H7 (cell line): ENCODE data around the gene SKOR1. TPM values are rescaled to one million over a fixed set of nuclear protein-coding genes. Genes with fewer than 3 reads are reported as not detected.

Experiments used
- DNase-seq: peaks from one replicate; pipeline ENCODE4 v3.0.0; 2012
- H3K27me3 ChIP-seq: 2 replicates; pipeline ENCODE4 v1.6.0; 2011; ENCODE audit warnings: mild to moderate bottlenecking, low read length; ENCODE audit not compliant: control insufficient read depth, insufficient read depth
- H3K36me3 ChIP-seq: replicated peaks from 2 replicates; pipeline ENCODE4 v1.5.1; 2011; ENCODE audit warnings: low read length; ENCODE audit not compliant: control insufficient read depth, insufficient read depth
- H3K4me3 ChIP-seq: 2 replicates; pipeline ENCODE4 v1.5.1; 2011; ENCODE audit warnings: low read depth, mild to moderate bottlenecking, control low read depth, low read length, moderate library complexity; ENCODE audit not compliant: insufficient read depth
- total RNA-seq: library from RNA; depleted of rRNA; stranded (reverse); fragments of >200 nt; shearing (Covaris generic); gene quantifications from 2 replicates; pipeline ENCODE4 v1.2.3, GENCODE V29; 2014

SKOR1 gene
- total RNA-seq, 1 experiment from 2014 or later = not detected

GRCh38 chr15:67828278-67828968, 3.1 kb downstream of the SKOR1 start:
- Histone ChIP-seq H3K36me3 (no peaks in the 10 kb centered on the region), H3K4me3 (no peak overlapping the region; the same call in 1 of the 2 replicates), H3K27me3 (peaks cover 99% of the 10 kb centered on the region)
- peak; percentile 65 for DNase-seq

- Histone ChIP-seq H3K36me3 (no peaks in the 10 kb centered on the region), H3K27me3 (peaks cover 99% of the 10 kb centered on the region), H3K4me3 (no peak overlapping the region; the same call in 1 of the 2 replicates)
- DNase-seq = peak; percentile 68
Measured at GRCh38 chr15:67828969-67829646, 3.8 kb downstream of the SKOR1 start.

- Histone ChIP-seq H3K36me3 (no peaks in the 10 kb centered on the region), H3K4me3 (peak overlapping the region; percentile 5; the same call in 1 of the 2 replicates), H3K27me3 (peaks cover 99% of the 10 kb centered on the region)
- DNase-seq = peak; percentile 72
Measured at GRCh38 chr15:67829647-67830504, 4.6 kb downstream of the SKOR1 start.

DNA sequence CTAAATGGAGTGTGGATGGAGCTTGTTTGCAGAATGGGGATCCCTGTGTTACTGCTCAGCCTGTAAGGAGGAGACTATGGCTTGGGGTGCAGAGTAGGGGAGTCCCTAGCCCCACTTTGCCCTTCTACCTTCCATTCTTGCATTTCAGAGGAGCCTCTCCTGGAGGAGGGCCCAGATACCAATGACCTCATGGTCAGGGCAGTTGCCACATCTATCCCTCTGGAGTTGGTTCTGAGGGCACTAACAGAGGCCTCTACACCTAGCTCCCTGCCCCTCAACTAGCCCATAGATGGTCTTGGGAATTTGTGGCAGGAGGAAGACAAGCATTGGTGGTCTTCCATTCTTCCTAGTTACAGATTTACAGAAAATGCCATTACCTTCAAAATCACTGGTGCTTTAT, 6.1 kb downstream of the SKOR1 start:
- DNase-seq = peak; percentile 26
- Histone ChIP-seq H3K36me3 (no peaks in the 10 kb centered on the region), H3K4me3 (no peak overlapping the region), H3K27me3 (peaks cover 99% of the 10 kb centered on the region)

DNA sequence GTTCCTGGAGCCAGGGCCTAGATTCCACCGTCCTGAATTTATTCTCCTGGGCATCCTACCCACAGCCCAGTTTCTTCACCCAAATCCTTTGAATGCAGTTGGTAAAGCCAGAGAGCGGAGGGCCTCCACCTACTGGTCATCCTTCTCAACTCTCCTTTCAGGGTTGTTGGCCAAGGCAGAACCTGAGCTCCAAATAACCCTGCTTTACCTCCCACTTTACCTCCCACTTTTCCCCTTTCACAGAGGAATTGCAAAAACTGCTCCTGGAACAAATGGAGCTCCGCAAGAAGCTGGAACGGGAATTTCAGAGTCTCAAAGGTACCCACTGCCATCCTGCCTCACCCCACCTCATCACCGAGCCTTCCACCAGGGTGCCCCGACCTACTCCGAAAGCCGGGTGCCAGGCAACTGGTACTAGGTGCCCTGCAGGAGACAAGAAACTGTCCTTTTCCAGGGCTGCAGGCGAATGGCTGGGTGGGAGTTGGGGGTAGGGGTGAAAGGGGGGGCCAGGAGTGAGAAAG, 6.8 kb downstream of the SKOR1 start:
- DNase-seq = peak; percentile 78
- H3K4me3 ChIP-seq = no peak overlapping the region

GRCh38 chr15:67832897-67833709, 7.8 kb downstream of the SKOR1 start:
- Histone ChIP-seq H3K4me3 (peak overlapping the region; percentile 45), H3K27me3 (peaks cover 98% of the 10 kb centered on the region), H3K36me3 (no peaks in the 10 kb centered on the region)
- peak; percentile 83 for DNase-seq

More for the DNA sequence above, 6.8 kb downstream of the SKOR1 start:
- H3K36me3 ChIP-seq = no peaks in the 10 kb centered on the region
- peaks cover 98% of the 10 kb centered on the region for H3K27me3 ChIP-seq

DNA sequence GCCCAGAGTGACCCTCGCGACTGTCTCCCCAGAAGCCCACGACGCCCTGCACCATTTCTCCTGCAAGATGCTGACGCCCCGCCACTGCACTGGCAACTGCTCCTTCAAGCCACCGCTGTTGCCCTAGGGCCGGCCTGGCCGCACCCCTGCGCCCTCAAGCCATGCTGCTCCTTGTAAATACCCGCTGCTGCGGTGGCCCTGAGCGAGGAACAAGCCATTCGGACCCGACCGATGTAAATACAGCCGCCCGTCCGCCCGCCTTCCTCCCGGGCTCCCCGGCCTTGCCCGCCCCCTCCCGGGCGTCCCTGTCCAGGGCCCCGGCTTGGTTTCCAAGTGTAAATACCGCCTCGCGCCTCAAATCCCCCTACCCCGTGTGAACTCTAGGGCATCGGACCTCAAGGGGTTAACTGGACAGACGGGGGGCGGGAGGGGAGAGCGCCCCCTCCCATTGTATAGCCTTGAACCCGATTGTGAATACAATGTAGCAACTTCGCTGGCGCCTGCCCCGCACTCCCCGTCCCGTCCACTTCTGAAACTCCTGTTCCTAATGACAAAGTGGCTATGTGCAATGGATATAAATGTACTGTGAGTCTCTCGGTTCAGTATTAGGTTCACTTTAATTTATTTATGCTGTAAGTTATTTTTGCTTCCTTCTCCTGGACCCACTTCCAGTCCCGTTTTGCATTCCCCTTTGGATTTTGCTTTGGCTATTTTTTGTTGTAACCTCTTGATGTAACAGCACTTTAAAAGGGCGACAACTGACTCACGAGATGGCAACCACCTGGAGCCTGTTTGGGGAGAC, 8.6 kb downstream of the SKOR1 start:
- DNase-seq = peak; percentile 92
- Histone ChIP-seq H3K27me3 (peaks cover 98% of the 10 kb centered on the region), H3K4me3 (peak overlapping the region; percentile 45)

DNA sequence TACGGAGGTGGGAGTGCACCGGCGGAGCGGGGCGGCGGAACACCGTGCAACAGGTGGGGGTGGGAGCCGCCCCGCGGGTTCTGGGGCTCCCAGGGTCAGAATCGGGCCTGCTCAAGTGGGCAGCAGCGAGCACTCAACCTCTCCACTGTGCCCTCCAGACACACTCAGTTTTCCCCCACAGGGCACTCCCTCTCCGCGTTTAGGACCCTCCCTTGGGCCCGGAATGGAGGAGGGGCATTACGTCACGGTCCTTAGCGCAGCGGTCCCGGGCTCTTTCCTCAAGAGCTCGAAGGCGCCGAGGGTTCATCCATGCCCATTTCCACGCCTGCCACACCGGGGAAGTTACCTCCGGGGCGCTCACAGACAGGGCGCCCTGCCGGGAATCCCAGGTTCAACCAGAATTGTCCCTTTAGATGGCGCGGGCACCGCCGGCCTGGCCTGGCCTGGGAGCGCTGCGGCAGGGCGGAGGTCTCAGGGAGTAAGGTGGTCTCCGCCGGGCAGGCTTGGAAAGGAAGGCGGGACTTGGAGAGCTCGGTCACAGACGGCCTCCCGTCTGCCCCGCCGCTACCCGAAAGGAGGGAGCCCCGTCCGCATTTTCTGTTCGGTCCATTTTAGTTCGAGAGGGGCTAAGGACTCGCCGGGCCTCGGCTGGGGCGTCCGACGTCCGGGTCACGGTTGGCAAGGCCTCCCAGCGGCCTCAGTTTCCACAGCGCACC, 9.4 kb downstream of the SKOR1 start:
- peak; percentile 83 for DNase-seq
- H3K36me3 ChIP-seq = no peaks in the 10 kb centered on the region
- peaks cover 92% of the 10 kb centered on the region for H3K27me3 ChIP-seq
- peak overlapping the region; percentile 45 for H3K4me3 ChIP-seq

More for the DNA sequence above, 8.6 kb downstream of the SKOR1 start:
- H3K36me3 ChIP-seq = no peaks in the 10 kb centered on the region

GRCh38 chr15:67835297-67836133, 10.2 kb downstream of the SKOR1 start:
- DNase-seq = peak; percentile 82
- H3K4me3 ChIP-seq = peak overlapping the region; percentile 45
- no peaks in the 10 kb centered on the region for H3K36me3 ChIP-seq
- H3K27me3 ChIP-seq = peaks cover 85% of the 10 kb centered on the region

DNA sequence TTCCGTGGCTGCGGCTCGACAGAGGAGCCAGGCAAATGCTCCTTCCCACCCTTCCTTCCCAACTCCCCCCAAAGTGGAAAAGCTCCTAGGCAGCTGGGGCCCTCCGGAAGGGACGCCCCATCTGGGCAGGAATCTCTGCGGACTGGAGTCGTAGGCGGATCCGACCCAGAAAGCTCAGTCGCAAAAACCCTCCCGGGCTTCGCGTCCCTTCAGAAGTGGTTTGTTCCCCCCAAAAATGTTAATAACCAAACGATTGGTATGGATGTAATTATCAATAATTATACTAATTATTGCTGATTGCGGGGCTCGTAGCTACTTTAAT, 10.8 kb downstream of the SKOR1 start:
- no peaks in the 10 kb centered on the region for H3K36me3 ChIP-seq
- peaks cover 81% of the 10 kb centered on the region for H3K27me3 ChIP-seq
- H3K4me3 ChIP-seq = peak overlapping the region; percentile 45
- peak; percentile 78 for DNase-seq

DNA sequence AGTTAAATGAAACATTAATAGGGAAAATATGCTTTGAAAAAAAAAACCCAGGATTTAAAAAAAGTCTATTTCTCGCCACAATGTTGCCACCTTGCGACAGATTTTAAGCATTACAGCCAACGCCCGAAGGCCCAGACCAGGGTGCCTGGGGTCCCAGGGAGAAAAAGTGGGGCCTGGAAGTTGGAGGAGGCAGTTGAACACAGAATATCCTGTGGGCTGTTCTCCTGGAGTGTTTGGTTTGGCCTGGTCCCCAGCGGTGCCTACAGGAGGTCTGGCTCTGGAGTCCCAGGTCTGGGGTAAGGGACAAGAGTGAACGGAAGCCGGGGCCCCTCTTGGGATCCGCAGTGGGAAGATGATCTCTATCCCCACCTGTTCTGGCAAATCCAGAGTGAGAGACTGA, 11.2 kb downstream of the SKOR1 start:
- no peak overlapping the region for H3K4me3 ChIP-seq
- DNase-seq = peak; percentile 85

DNA sequence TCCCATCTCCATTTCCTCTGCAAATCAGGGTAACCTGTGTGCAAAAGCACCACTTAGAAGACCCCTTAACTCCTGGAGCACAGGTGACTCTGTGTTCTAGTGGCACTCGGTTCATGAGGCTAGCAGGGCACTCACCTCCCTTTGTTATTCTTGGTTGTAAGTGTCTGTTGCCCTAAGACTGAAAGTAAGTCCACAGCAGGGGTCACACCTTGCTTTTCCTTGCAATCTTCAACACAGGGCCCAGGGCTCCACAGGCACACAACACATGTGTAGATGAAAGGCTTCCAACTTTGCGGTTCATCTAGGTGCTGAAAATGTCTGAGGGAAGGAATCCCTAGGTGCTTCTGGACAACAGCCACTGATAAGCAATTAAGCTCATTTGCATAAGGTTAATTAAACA, 11.6 kb downstream of the SKOR1 start:
- peaks cover 73% of the 10 kb centered on the region for H3K27me3 ChIP-seq

More for the DNA sequence above, 11.2 kb downstream of the SKOR1 start:
- Histone ChIP-seq H3K27me3 (peaks cover 77% of the 10 kb centered on the region), H3K36me3 (no peaks in the 10 kb centered on the region)

More for the DNA sequence above, 11.6 kb downstream of the SKOR1 start:
- no peak overlapping the region for H3K4me3 ChIP-seq
- H3K36me3 ChIP-seq = no peaks in the 10 kb centered on the region
- peak; percentile 49 for DNase-seq
